Transverse colon (tissue), 4 donors: Measurements from ENCODE around the gene APMAP. TPM values are rescaled to one million over a fixed set of nuclear protein-coding genes. Genes with fewer than 3 reads are reported as not detected.
A peak's percentile ranks its signal among the peaks of the same experiment; 100 is the strongest.

Experiments
- DNase-seq: peaks from one replicate; pipeline ENCODE4 v3.0.0-alpha.2; 2019
- H3K27ac ChIP-seq, 4 donors: fragments of 200-600 bp; sonication (generic); 2 replicates each; pipeline ENCODE4 v1.5.1; 2016 to 2018; ENCODE audit warnings: inconsistent platforms in 4 of 4
- H3K27me3 ChIP-seq: fragments of 200-600 bp; sonication (generic); 2 replicates; pipeline ENCODE4 v1.5.1; 2017; ENCODE audit warnings: inconsistent platforms
- H3K36me3 ChIP-seq, 4 donors: fragments of 200-600 bp; sonication (generic); 2 replicates each; pipeline ENCODE4 v1.5.1; 2017 to 2019; ENCODE audit warnings: inconsistent platforms in 4 of 4
- H3K4me1 ChIP-seq, 4 donors: fragments of 200-600 bp; sonication (generic); 2 replicates each; pipeline ENCODE4 v1.5.1; 2017 to 2020; ENCODE audit warnings: inconsistent platforms in 4 of 4
- H3K4me3 ChIP-seq, 4 donors: fragments of 200-600 bp; sonication (generic); 1 replicate in 1 of 4; 2 replicates in 3 of 4; pipeline versions ENCODE4 v1.5.1 to v1.6.1; 2017 to 2019; ENCODE audit warnings: inconsistent platforms in 4 of 4
- H3K9me3 ChIP-seq, 2 donors: fragments of 200-600 bp; sonication (generic); 2 replicates each; pipeline ENCODE4 v1.5.1; 2017 to 2019; ENCODE audit warnings: inconsistent platforms in 2 of 2
- CTCF ChIP-seq, 5 experiments: fragments of 200-600 bp in 3 of 5; fragments of 450-650 bp in 2 of 5; sonication (generic) in 3 of 5; IDR thresholded peaks; 1 replicate in 2 of 5; 2 replicates in 3 of 5; pipeline ENCODE4 v1.5.1; 2016 to 2017; ENCODE audit warnings: antibody characterized with exemption in 5 of 5, inconsistent platforms in 3 of 5, mild to moderate bottlenecking in 2 of 5, moderate library complexity in 1 of 5
- EP300 ChIP-seq: sonication (generic); formaldehyde crosslinking; IDR thresholded peaks from one replicate; pipeline ENCODE4 v1.6.1; 2017; ENCODE audit warnings: antibody characterized with exemption, low read depth
- POLR2A ChIP-seq: fragments of 450-650 bp; IDR thresholded peaks from one replicate; pipeline ENCODE4 v1.6.1; 2016; ENCODE audit warnings: antibody characterized with exemption, mild to moderate bottlenecking, moderate library complexity
- POLR2AphosphoS5 ChIP-seq, 3 donors: sonication (generic); formaldehyde crosslinking; IDR thresholded peaks; one replicate each; pipeline ENCODE4 v1.6.1; 2016; ENCODE audit warnings: antibody characterized with exemption in 3 of 3
- WGBS, 2 donors: methylation state at CpG; one replicate each; pipeline ENCODE4 v1.1.5; 2018; ENCODE audit warnings: low coverage in 1 of 2; 5-methylcytosine and 5-hydroxymethylcytosine counted together
- in situ Hi-C, 4 donors: fragments of 200-750 bp; cut with MboI; loops; one replicate each; pipeline versions ENCODE4 v1.15.0 to v1.15.1; 2017; ENCODE audit warnings: low sequenced_read_pairs in 3 of 4, low pct_ligation_motif_present in 1 of 4, low pct_unique_long_range_greater_than_20kb in 1 of 4
- intact Hi-C: fragments of 100-400 bp; cut with DNase I; formaldehyde crosslinking; loops from one replicate; pipeline ENCODE4 v1.15.1; 2023; ENCODE audit warnings: low total_unique reads
- total RNA-seq, 4 donors: library from RNA; depleted of rRNA; stranded (reverse); fragments of >200 nt; gene quantifications; one replicate each; pipeline ENCODE4 v1.1.0, GENCODE V29; 2016

The APMAP gene
- total RNA-seq, 4 donors from 2014 or later = 14.9 to 88.6 (median 50.2) TPM

- WGBS, 2 donors = 69 to 72% methylated on average over 7 to 12 of the region's 12 CpGs
- TF ChIP-seq EP300 (no peak), POLR2A (no peak), CTCF (IDR thresholded peaks at IDR 0.05) (no peak), POLR2AphosphoS5 (IDR thresholded peaks at IDR 0.05) (no peak)
Observed at GRCh38 chr20:24998631-24999445, 6.3 kb upstream of the APMAP start.

GRCh38 chr20:24998121-24998520, 5.6 kb upstream of the APMAP start:
- Histone ChIP-seq H3K9me3 (no peaks in the 10 kb centered on the region), H3K27ac (peak overlapping the region in 3 of 4 donors; percentile 30 to 44 (median 38)), H3K4me3 (no peak overlapping the region), H3K27me3 (no peaks in the 10 kb centered on the region), H3K4me1 (peaks cover 3 to 32% (median 8%) of the 10 kb centered on the region in 4 donors), H3K36me3 (no peaks in the 10 kb centered on the region)
- intact Hi-C loops (loop anchor here (10.0 kb wide), 1 partner anchor 407 kb away; the partner anchor contains the start of gene GINS1), in situ Hi-C loops (loop anchor here (5.0 to 25.0 kb wide), 8 partner anchors 64 to 414 kb away; partner anchors contain the start of genes ENTPD6 (in 2 of the 4), ABHD12 (in 1 of the 4) and GINS1 (in 1 of the 4))
- DNase-seq = no peak
- WGBS, 2 donors = 79 to 87% methylated on average over 2 to 3 of the region's 3 CpGs
- TF ChIP-seq POLR2A (no peak), POLR2AphosphoS5 (IDR thresholded peaks at IDR 0.05) (no peak), CTCF (IDR thresholded peaks at IDR 0.05) (no peak), EP300 (no peak)

More at GRCh38 chr20:24998631-24999445, 6.3 kb upstream of the APMAP start:
- no peaks in the 10 kb centered on the region for H3K9me3 ChIP-seq
- H3K27ac ChIP-seq = peak overlapping the region in 3 of 4 donors; percentile 30 to 44 (median 38)
- intact Hi-C loops (loop anchor here (10.0 kb wide), 1 partner anchor 406 kb away; the partner anchor contains the start of gene GINS1), in situ Hi-C loops (loop anchor here (5.0 to 25.0 kb wide), 8 partner anchors 63 to 413 kb away; partner anchors contain the start of genes ENTPD6 (in 2 of the 4), ABHD12 (in 1 of the 4) and GINS1 (in 1 of the 4))
- H3K36me3 ChIP-seq = peaks cover 0 to 6% (median 0%) of the 10 kb centered on the region in 4 donors
- peaks cover under 1 to 24% (median 3%) of the 10 kb centered on the region in 4 donors for H3K4me1 ChIP-seq
- peak; percentile 6 for DNase-seq
- no peaks in the 10 kb centered on the region for H3K27me3 ChIP-seq
- H3K4me3 ChIP-seq = no peak overlapping the region

- in situ Hi-C loops = loop anchor here (5.0 to 25.0 kb wide), 8 partner anchors 66 to 416 kb away; partner anchors contain the start of genes ENTPD6 (in 2 of the 4), ABHD12 (in 1 of the 4) and GINS1 (in 1 of the 4)
- 42 to 64% methylated on average over 3 to 9 of the region's 9 CpGs for WGBS, 2 donors
- Histone ChIP-seq H3K4me3 (no peak overlapping the region), H3K27ac (no peak overlapping the region), H3K9me3 (no peaks in the 10 kb centered on the region), H3K4me1 (peaks cover 10 to 36% (median 11%) of the 10 kb centered on the region in 4 donors), H3K27me3 (no peaks in the 10 kb centered on the region), H3K36me3 (no peaks in the 10 kb centered on the region)
- intact Hi-C loops = loop anchor here (10.0 kb wide), 1 partner anchor 408 kb away; the partner anchor contains the start of gene GINS1
- TF ChIP-seq POLR2A (no peak), POLR2AphosphoS5 (IDR thresholded peaks at IDR 0.05) (no peak), CTCF (IDR thresholded peaks at IDR 0.05) (no peak), EP300 (no peak)
- DNase-seq = no peak
Observed at GRCh38 chr20:24996449-24997377, 4.2 kb upstream of the APMAP start.
